ENCODE results near the gene CDC42EP4.
A peak's percentile ranks its signal among the peaks of the same experiment; 100 is the strongest.

Gene CDC42EP4, protein sequence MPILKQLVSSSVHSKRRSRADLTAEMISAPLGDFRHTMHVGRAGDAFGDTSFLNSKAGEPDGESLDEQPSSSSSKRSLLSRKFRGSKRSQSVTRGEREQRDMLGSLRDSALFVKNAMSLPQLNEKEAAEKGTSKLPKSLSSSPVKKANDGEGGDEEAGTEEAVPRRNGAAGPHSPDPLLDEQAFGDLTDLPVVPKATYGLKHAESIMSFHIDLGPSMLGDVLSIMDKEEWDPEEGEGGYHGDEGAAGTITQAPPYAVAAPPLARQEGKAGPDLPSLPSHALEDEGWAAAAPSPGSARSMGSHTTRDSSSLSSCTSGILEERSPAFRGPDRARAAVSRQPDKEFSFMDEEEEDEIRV

DNA sequence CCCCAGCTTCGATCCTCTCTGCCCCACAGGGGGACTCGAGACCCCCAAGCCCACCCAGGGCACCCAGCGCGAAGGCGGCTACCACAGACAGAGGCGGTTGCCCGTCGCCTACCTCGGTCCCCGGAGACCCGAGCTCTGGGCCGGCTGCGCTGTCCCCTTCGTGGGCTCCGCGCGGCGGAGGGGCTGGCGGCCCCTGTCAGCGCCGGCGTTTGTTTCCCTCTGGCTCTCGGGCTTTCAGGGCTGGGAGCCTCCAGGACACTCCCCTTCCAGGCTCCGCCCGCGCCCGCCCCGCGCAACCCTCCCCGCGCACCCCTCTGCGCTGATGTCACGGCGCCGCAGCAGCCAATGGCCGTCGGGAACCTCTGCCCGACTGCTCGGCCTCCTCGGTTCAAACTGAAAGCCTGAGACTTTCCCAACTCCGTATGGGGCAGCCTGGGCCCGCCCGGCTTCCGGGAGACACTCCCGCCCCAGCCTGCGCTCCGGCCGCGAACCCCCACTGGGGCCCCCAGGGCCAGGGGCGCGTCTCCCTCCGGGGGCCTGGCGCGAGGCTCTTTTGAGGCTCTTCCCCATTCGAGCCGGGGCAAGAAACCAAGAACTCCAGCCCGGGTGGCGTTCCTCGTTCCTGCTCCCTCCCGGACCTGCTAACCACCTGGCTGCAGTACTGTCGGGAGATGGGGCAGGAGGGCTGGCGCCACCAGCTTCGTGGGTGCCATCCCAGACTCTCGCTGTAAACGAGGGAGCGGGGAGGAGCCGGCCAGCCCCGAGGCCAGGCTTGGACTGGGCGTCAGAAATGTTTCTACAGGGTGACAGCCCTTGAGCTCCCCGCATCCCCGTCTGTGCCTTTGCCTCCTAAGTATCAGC lies at the start of gene CDC42EP4:
Gene CDC42EP4, minus strand, starts transcription at position 221 of the 861 bp plus-strand sequence. CDS start 25,501 bp downstream, outside the sequence.
- DNase-seq, result peak; percentile 59

DNA sequence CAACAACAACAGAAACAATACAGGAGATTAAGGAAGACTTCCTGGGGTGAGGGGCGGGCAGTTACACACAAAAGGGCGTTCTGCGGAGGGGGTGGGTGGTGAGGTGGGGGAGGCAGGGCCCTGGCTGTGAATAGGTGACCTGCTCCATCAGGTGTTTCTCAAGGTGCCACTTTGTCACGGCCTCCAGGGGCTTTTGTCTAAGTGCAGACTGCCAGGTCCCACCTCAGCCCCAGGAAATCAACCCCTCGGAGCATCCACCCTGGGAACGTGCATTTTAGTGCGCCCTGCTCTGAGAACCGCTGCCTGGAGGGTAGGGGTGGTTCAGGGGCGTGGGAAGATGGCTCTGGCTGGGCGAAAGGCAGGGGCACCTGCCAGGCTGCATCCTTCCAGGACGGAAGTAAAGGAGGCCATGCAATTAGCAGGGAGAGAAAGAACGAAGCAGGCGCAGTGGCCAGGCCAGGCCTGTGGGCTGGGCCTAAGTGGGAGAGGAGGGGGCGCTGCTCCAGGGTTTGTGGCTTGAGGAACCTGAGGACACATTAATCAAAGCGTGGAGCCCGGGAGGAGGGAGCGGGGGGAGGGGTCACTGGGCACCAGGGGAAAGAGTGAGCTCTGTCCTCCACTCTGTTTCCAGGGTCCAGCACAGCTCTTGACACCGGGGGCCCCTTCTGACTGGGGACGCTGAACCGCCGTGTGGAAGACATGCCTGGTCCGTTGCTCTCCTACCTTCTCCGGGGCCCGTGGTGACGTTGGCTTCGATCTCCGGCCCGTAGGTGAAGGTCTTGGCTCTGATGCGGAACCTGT lies 49.4 kb upstream of the CDC42EP4 start:
- no peak for DNase-seq

DNA sequence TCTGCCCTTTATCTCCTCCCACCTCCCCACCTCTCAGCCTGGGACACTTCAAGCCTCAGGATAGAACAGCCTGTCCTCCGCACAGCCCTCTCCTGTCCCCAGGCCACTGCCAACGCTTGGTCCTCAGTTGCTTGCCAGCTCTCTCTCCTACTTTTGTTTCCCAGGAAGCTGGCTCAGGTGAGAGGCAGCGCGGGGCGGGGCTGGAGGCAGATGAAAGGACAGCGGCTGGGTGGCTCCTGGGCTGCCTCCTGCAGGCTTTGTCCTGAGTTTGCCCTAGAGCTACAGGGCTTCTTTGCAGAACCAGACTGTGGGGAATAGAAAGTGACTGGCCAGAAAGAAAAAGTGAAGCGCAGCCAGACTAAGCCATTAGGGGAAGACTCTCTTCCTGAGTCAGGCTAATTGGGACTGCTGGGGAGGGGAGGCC lies 48.2 kb upstream of the CDC42EP4 start:
- no peak for DNase-seq

DNA sequence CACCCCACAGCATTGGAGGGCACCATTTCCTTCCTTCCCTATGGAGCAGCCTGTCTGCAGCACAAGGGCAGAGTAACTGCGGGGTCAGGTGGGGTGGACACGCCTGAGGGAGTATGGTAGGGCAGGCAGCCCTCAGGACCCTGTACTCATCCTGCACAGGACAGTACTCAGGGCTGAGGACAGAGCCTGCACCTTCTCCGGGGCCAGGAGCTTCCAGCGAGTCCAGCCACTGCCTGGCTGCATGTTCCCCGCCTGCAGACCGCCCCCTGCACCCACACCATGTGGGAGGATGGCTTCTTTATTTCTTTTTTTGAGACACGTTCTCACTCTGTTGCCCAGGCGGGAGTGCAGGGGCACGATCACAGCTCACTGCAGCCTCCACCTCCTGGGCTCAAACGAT lies 47.6 kb upstream of the CDC42EP4 start:
- DNase-seq, result no peak

DNA sequence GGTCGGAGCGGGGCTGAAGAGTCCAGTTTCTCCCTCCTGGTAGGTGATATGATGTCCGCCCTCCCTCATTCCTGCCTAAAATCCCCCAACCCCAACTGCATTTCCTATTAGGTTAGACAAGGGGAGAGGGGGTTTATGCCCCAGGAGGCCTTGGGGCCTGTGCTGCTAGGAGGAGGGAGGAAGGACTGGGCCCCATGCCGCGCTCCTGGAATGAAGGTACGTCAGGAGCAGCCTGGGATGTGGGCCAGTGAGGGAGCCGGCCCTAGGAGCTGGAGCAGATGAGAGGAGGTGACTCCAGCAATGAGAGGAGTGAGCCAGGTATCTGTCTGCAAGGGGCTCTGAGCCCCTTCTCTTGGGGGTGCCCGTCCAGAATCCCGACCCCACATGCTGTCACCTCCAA lies 46.9 kb upstream of the CDC42EP4 start:
- DNase-seq, result no peak

DNA sequence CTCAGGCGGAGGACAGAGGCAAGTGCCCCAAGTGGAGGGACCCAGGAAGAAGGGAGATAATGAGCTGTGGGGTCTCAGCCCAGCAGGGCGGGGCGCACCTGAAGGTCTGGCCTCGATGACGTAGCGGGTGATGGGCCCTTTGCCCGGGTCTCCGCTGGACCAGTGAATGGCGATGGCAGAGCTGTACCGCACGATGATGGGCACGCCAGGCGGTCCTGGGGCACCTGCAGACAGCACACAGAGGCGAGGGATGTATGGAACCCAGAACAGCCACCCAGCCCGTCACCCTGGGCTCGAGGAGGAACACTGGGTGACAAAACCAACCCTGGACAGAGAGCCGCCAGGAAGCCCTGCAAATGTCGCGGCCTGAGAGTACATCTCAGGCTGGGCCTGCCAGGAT lies 46.2 kb upstream of the CDC42EP4 start:
- no peak for DNase-seq

DNA sequence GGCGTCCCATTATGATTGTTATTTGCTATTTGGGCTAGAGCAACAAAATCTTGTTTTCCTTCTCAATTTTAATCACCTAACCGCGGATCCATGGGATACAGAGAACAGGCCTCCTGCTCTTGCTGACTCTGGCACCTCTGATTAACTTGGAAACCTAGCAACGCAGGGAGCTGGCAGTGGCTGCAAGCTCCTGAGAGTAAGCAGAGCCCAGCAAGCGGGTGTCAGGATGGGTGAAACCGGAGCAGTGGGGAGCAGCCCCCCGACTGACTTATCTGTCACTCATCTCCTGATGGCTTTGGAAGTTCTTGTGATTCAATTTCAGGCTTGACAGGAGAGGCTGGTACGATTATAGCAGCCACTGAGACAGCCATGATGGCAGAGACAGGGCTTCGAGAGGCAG lies 45.5 kb upstream of the CDC42EP4 start:
- no peak for DNase-seq

DNA sequence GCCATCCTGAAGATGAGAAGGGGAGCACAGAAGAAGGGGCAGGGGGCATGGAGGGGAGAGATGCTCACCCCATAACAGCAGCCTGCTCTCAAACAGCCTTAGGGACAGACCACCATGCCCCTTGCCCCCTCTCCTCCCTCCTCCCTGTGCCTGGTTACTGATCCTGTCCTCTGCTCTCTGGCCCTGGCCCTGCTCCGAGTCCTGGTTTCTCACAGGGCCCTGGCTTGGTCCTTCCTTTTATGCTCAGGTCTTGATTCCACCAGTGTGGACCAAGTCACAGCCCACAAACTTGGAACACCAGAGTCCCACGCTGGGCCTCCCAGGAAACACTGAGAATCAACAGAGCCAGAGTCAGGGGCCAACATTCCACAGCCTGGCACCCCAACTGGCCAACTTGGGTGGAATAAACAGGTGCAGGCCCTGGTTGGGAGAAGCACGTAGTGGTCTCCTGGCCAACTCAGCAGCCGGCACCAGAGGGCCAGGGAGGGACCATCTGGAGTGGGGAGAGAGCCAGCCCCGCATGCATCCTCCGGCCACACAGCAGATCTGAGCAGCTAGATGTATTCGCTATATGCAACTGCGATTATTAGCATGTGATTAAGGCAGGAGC lies 44.9 kb upstream of the CDC42EP4 start:
- no peak for DNase-seq

DNA sequence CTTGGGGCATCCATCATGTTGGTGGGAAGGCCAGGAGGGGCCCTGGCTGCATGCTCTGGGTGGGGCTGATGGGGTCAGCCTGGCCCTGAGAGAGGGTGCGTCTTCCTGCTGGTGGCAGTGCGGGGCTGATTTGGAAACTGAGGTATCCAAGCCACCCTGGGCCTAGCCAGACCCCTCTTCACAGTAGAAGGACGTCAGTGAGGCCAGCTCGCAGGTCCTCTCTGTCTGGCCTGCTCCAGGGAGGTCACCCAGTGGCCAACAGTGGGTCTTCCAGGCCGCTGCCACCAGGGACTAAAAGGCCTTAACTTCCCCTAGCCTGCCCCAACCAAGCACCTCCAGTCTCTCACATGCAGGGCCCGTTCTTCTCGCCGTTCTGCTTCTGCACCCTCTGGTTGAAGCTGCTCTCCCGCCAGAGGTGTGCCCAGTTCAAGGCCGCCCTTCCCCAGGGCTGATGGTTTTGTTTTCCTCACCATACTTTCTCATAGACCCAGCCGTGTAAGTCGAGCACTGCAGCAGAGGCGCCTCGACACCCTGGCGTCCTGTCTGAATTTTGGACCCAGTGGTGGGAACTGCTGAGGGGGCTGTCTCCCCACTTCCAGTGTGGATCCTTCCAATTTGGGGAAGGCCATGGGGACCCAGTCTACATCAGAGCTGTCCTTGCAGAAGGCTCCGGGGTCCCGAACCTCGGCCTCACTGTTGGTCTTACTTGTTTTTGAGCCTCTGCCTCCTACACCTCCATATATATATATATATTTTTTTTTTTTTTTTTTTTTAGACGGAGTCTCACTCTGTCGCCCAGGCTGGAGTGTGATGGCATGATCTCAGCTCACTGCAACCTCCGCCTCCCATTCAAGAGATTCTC lies 42.9 kb upstream of the CDC42EP4 start:
- DNase-seq, result no peak

DNA sequence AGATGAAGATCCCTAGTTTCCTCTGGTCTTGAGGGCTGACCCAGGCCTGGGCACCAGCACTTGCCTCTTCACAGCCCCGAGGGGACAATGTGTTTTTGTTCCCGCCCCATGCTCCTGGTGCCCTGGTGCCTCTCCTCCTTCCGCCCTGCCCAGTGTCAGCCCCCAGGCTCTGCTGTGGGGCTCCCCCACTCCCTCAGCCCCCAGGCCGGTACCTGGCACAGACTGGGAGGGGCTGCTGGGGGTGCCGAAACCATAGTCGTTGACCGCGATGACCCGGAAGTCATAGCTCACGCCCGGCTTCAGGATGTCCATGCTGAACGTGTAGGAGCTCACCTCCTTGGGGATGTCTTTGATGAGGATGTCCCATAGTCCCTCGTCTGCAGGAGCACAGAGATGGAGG lies 40.5 kb upstream of the CDC42EP4 start:
- no peak for DNase-seq

DNA sequence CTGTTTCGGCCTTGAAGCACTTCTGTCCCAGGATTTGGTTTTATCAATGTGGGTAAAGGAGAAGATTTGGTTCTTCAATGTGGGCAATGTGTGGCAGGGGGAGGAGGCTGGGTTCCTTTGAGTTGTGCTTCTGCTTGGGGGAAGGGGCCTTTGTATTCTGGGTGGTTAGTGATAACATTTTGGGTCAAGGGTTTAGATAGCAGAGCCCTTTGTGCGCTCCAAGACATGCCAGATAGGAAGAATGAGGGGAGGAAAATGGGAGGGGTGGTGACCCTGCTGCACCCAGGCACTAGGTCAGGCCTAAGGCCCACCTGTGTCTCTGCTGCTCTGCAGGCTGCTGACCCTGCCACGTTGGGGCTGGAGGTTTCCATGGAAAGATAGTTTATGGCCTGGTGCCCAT lies 40.0 kb upstream of the CDC42EP4 start:
- DNase-seq, result no peak

DNA sequence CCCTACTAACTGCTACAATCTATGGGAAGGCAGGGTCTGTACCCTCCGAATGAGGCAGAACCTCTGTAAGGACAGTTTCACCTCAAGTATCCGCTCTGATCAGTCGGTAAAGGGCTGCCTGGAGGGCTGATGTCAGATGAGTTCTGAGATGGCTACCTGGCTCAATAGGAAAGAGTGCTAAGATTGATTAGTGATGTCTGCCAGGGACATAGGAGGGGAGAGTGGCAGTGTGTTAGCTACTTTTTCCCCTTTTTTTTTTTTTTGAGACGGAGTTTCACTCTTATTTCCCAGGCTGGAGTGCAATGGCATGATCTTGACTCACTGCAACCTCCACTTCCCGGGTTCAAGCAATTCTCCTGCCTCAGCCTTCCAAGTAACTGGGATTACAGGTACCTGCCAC lies 39.1 kb upstream of the CDC42EP4 start:
- DNase-seq, result no peak

DNA sequence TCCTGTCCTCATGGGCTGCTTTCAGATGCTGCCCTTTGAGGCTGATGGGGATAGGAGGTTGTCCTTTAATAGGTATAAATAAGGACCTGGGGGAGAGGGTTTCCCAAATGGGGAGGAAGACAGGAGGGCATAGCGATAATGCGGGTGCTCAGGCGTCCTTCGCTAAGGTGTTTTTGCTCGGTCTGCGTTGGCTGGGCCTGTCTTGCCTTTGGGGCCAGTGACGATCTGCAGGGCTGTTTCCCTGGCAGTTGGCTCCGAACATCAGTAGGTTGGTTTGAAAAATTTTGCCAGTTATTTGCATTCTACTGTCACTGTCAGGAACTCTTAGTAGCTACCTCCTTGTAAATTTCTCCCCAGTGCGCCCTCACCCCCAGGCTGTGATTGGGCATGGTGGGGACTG lies 37.8 kb upstream of the CDC42EP4 start:
- DNase-seq, result no peak

DNA sequence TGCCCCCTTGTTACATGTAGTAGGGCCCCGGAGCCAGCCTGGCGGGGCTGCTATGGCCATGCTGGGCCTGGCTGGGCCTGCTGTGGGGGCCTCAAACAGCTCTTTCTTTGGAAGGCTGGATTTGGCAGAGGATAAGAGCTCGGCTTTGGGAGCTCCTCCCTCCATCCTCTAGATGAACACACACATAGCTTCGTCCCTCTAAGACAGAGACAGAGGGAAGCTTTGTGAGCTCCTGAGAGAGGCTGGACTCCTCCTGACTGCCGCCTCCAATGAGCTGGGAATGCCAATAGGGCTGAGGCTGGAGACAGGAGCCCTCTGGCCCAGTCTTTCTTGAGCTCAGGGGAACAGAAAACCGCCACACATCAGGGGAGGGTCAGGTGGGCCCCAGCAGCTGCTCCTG lies 37.3 kb upstream of the CDC42EP4 start:
- DNase-seq, result no peak

DNA sequence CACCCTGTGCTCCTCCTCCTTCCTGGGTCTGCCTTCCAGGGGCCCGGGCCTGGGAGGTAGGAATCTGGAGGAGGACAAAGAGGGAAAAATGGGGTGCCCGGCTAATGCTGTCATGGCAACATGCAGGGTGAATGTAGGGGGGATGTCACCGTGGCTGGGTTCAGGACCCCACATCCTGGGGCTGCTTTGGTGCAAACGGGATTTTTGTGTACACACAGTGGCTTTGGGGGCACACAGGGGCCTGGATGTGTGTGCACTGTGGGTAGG lies 37.0 kb upstream of the CDC42EP4 start:
- DNase-seq, result no peak

DNA sequence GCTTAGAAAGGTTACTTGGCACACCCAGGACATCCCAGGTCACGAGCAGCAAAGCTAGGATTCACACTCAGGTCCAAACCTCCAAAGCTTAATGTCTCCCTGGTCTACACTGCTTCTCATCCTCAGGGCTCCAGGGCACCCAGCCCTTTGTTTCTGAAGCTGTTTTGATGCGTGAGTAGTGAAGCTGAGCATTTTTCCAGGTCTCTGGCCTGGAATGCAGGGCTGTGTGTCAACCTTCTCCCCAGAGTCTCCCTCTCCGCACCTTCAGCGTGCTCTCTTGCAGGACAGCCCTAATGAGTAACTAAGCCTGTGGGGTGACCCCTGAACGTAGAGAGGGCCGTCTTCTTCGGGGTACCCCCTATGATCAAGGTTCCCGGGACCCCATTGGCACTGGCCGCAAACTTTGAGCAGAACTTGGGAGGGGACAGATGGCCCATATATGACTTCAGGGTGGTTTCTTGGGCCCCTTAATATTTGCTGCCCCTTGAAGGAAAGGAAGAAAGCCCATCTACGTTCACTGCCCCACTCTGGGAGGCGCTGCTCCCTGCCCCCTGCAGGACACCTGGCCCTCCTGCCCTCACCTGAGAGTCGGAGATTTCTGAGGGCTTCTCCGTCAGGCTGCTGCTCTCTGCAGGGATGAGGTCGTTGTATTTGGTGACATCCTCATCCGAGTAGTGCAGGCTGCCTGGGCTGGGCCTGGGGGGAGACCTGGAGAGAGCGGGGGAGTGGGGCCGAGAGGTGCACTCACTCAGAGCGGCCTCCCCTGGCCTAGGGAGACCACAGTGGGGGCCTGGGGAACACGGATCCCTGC lies 36.4 kb upstream of the CDC42EP4 start:
- DNase-seq, result no peak

DNA sequence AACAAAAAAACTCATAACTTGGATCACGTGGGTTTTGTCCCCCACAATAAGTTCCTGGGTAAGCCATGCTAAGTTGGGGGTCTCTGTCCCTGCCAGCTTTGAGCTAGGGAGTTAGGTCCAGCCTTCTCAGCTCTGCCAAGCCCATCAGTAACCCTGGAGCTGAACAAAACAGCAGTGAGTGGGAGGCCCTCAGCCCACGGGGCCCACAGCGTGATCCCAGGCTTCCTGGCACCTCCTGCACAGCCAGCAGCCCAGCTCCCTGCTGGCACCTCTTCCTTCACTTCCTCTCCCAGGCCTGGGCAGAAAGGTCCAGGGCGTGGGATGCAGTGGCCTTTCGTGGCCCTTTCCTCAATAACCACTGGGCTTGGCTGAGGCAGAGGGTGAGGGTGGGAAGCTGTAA lies 35.5 kb upstream of the CDC42EP4 start:
- no peak for DNase-seq

DNA sequence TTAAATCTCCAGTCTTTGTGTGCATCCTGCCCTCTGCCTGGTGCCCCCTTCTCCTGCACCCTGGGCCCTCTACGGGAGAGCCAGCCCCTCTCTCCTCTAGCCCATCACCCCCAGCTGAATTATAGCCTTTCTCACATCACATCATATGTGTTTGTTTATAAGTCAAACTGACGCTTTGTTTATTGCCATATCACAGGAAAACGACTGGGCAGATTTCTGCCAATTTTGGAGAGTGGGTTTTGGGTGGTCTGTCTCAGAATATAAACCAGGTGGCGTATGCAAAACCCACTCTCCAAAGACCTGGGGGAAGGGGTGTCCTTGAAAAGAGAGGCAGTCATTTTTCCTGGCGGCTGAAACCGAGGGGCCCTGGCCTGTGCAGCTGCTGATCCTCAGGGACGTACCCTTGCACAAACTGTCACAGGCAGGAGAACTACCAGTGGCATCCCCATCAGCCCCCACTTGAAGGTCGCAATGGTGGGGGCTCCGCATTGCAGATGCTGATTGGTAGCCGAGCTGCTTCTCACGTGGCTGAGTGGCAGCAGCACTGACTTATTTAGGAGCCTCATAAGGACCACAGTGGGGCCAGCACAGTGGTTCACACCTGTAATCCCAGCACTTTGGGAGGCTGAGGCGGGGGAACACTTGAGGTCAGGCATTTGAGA lies 34.8 kb upstream of the CDC42EP4 start:
- DNase-seq, result no peak

DNA sequence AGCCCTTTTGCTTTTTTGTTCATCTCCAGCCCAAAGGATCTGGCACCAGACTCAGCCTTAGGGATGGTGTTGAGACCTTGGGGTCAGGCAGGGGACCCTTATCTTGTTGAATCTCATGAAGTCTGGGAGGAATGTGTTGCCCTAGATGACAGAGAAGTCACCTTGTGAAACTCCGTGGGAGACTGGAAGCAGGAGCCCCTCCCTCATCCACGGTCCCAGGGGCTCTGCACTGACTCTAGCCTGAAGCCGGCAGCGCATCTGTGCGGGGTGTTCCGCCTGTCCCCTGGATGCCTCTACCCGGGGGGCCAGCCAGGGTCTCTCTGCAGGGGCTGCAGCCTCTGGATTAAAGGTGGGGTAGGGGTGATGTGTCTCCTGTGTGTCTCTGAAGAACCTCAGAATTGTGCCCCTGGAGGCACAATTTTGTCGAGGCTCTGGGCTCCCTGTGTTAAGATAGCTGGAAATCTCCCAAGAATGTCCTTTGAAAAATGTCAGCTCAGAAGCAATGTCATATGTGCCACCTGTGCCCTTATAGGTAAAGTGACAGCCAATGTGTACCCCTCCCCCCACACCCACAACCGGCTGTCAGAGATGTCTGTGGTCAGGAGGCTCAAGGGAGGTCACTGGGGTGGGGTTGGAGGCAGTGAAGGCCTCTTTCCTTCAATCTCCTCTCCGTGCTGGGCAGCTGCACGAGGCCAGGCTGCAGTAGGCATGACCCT lies 32.1 kb upstream of the CDC42EP4 start:
- no peak for DNase-seq

DNA sequence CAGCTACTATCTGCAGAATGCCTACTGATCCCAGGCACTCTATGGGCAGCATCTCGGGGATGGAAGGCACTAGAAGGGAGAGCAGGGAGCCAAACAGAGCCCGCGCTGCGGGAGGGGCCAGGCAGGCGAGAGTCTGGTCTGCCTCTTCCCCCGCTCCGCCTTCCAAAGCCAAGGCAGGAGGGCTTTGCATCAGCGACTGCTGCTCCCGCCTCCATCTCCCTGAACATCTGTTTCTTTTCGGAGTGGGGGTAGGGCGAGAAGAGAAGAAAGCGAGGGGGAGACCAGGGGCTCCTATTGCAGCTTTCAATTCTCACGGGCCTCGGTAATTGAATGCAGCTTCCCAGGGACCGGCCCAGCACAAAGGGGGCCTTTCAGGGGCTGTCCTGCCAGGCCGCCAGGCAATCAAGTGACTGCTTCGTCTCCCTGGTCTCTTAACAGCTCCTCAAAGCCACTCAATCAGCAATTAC lies 31.4 kb upstream of the CDC42EP4 start:
- DNase-seq, result peak; percentile 44

Data from DMS79 (cell line).